Astrocyte (in vitro differentiated cells and primary cell): ENCODE data around the gene EXPH5. TPM values are rescaled to one million over a fixed set of nuclear protein-coding genes. Genes with fewer than 3 reads are reported as not detected.

Experiments used
- DNase-seq: peaks from one replicate; pipeline ENCODE4 v3.0.0-alpha.2; 2010; ENCODE audit warnings: low read depth
- FAIRE-seq: peaks from 2 replicates; lab custom pipeline; 2011; peaks lifted over from hg19 to GRCh38; lab: Jason Lieb, UNC
- H2AFZ ChIP-seq: 2 replicates; pipeline ENCODE4 v1.6.0; 2012; ENCODE audit warnings: low read depth, low read length, inconsistent platforms
- H3K27ac ChIP-seq: 2 replicates; pipeline ENCODE4 v1.5.1; 2011; ENCODE audit warnings: low read depth, low read length, inconsistent platforms
- H3K27me3 ChIP-seq: 2 replicates; pipeline ENCODE4 v1.6.0; 2011; ENCODE audit warnings: low read length, inconsistent platforms; ENCODE audit not compliant: insufficient read depth
- H3K36me3 ChIP-seq: 2 replicates; pipeline ENCODE4 v1.5.1; 2011; ENCODE audit warnings: low read length, inconsistent platforms; ENCODE audit not compliant: insufficient read depth
- H3K4me1 ChIP-seq: 2 replicates; pipeline ENCODE4 v1.5.1; 2011; ENCODE audit warnings: low read length, inconsistent platforms; ENCODE audit not compliant: insufficient read depth
- H3K4me2 ChIP-seq: 2 replicates; pipeline ENCODE4 v1.6.0; 2012; ENCODE audit warnings: low read length, inconsistent platforms
- H3K4me3 ChIP-seq: 2 replicates; pipeline ENCODE4 v1.5.1; 2011; ENCODE audit warnings: low read depth, mild to moderate bottlenecking, low read length, inconsistent platforms; ENCODE audit not compliant: insufficient read depth
- H3K79me2 ChIP-seq: 2 replicates; pipeline ENCODE4 v1.6.0; 2012; ENCODE audit warnings: mild to moderate bottlenecking, low read length, inconsistent platforms; ENCODE audit not compliant: insufficient read depth
- H3K9ac ChIP-seq: 2 replicates; pipeline ENCODE4 v1.6.0; 2012; ENCODE audit warnings: mild to moderate bottlenecking, low read length, inconsistent platforms
- H3K9me3 ChIP-seq: 2 replicates; pipeline ENCODE4 v1.5.1; 2012; ENCODE audit warnings: low read depth, mild to moderate bottlenecking, low read length, inconsistent platforms; ENCODE audit not compliant: insufficient read depth
- H4K20me1 ChIP-seq: 2 replicates; pipeline ENCODE4 v1.6.0; 2012; ENCODE audit warnings: low read length, inconsistent platforms; ENCODE audit not compliant: insufficient read depth
- H3K27ac Mint-ChIP-seq: one replicate; pipeline ENCODE4 v1.8.0; 2021; ENCODE audit warnings: mild to moderate bottlenecking, mixed read lengths; ENCODE audit not compliant: unreplicated experiment
- H3K27me3 Mint-ChIP-seq: one replicate; pipeline ENCODE4 v1.8.0; 2021; ENCODE audit warnings: low read depth, mixed read lengths; ENCODE audit not compliant: unreplicated experiment
- H3K36me3 Mint-ChIP-seq: one replicate; pipeline ENCODE4 v1.8.0; 2021; ENCODE audit warnings: low read depth, mixed read lengths; ENCODE audit not compliant: unreplicated experiment
- H3K4me1 Mint-ChIP-seq: one replicate; pipeline ENCODE4 v1.8.0; 2021; ENCODE audit warnings: low read depth, mixed read lengths; ENCODE audit not compliant: unreplicated experiment
- H3K4me3 Mint-ChIP-seq: one replicate; pipeline ENCODE4 v1.8.0; 2021; ENCODE audit warnings: mild to moderate bottlenecking, moderate library complexity, mixed read lengths; ENCODE audit not compliant: unreplicated experiment
- H3K9me3 Mint-ChIP-seq: one replicate; pipeline ENCODE4 v1.8.0; 2021; ENCODE audit warnings: mild to moderate bottlenecking, mixed read lengths; ENCODE audit not compliant: unreplicated experiment
- CTCF ChIP-seq: IDR thresholded peaks from 2 replicates; pipeline ENCODE4 v1.5.1; 2011; ENCODE audit warnings: low read depth, mild to moderate bottlenecking, inconsistent platforms, low read length, moderate library complexity; ENCODE audit not compliant: insufficient read depth
- EZH2 ChIP-seq: IDR thresholded peaks from 2 replicates; pipeline ENCODE4 v1.6.1; 2012; ENCODE audit warnings: mild to moderate bottlenecking, low read length, inconsistent platforms; ENCODE audit not compliant: insufficient read depth
- total RNA-seq: library from RNA; stranded (reverse); gene quantifications from 2 replicates; pipeline ENCODE4 v1.2.1, GENCODE V29; 2021

The EXPH5 gene
- total RNA-seq, 1 donor from 2014 or later, result 7.9 TPM

GRCh38 chr11:108467091-108467823, 126.3 kb downstream of the EXPH5 start, which contains the start of gene C11orf65:
TSS of gene C11orf65 (minus strand) at chr11:108467529. CDS start at chr11:108461559, 5,970 bp downstream.
- Mint-ChIP-seq H3K27ac (peak within 1 kb of the TSS; percentile 100), H3K36me3 (no peaks in the 10 kb centered on the region), H3K4me3 (peak within 1 kb of the TSS; percentile 98), H3K4me1 (peaks cover 3% of the 10 kb centered on the region), H3K27me3 (no peaks in the 10 kb centered on the region), H3K9me3 (no peaks in the 10 kb centered on the region)
- peak within 1 kb of the TSS; percentile 99 for H3K27ac ChIP-seq
- no peaks in the 10 kb centered on the region for H3K36me3 ChIP-seq
- TF ChIP-seq CTCF, result no peak
- no peak for TF ChIP-seq EZH2
- peak within 1 kb of the TSS; percentile 93 for H3K4me3 ChIP-seq
- peak; percentile 91 for DNase-seq
- H3K4me2 ChIP-seq, result peak within 1 kb of the TSS; percentile 89
- peak; percentile 89 for FAIRE-seq
- H3K9me3 ChIP-seq, result no peaks in the 10 kb centered on the region
- peak within 1 kb of the TSS; percentile 96 for H2AFZ ChIP-seq
- peak within 1 kb of the TSS; percentile 96 for H3K9ac ChIP-seq
- H3K4me1 ChIP-seq, result peaks cover 3% of the 10 kb centered on the region
- H3K79me2 ChIP-seq, result no peaks in the 10 kb centered on the region
- H3K27me3 ChIP-seq, result no peaks in the 10 kb centered on the region
- H4K20me1 ChIP-seq, result no peaks in the 10 kb centered on the region

GRCh38 chr11:108466405-108466804, 127.2 kb downstream of the EXPH5 start:
- H3K27me3 ChIP-seq, result no peaks in the 10 kb centered on the region
- H3K36me3 Mint-ChIP-seq, result no peaks in the 10 kb centered on the region
- DNase-seq (no peak), FAIRE-seq (no peak)
- H3K79me2 ChIP-seq, result no peaks in the 10 kb centered on the region
- peaks cover 3% of the 10 kb centered on the region for H3K4me1 ChIP-seq
- H3K27ac Mint-ChIP-seq, result peak overlapping the region; percentile 100
- peak overlapping the region; percentile 96 for H3K9ac ChIP-seq
- peak overlapping the region; percentile 93 for H3K4me3 ChIP-seq
- peak overlapping the region; percentile 89 for H3K4me2 ChIP-seq
- H3K9me3 Mint-ChIP-seq, result no peaks in the 10 kb centered on the region
- peaks cover 3% of the 10 kb centered on the region for H3K4me1 Mint-ChIP-seq
- no peaks in the 10 kb centered on the region for H4K20me1 ChIP-seq
- H3K27ac ChIP-seq, result peak overlapping the region; percentile 99
- H3K27me3 Mint-ChIP-seq, result no peaks in the 10 kb centered on the region
- H3K9me3 ChIP-seq, result no peaks in the 10 kb centered on the region
- H3K4me3 Mint-ChIP-seq, result peak overlapping the region; percentile 98
- H3K36me3 ChIP-seq, result no peaks in the 10 kb centered on the region
- TF ChIP-seq EZH2, result no peak
- TF ChIP-seq CTCF, result no peak
- H2AFZ ChIP-seq, result peak overlapping the region; percentile 96

Other genes starting within 250 kb of the EXPH5 start
- gene C11orf65, start 126.2 kb downstream of the EXPH5 start, total RNA-seq, result 0.77 and 1.00 TPM in 2 replicates
- gene POGLUT3, start 95.4 kb downstream of the EXPH5 start, total RNA-seq, result 18.5 and 20.0 TPM in 2 replicates
- gene DDX10, start 71.3 kb upstream of the EXPH5 start, total RNA-seq, result 27.1 and 32.2 TPM in 2 replicates